Uterine smooth muscle cell (primary cell): ENCODE results near the gene NSMCE4A. TPM values are rescaled to one million over a fixed set of nuclear protein-coding genes. Genes with fewer than 3 reads are reported as not detected.

ENCODE experiments used
- total RNA-seq: library from RNA; depleted of rRNA; stranded (reverse); fragments of >200 nt; gene quantifications from 2 replicates; pipeline ENCODE4 v1.2.3, GENCODE V29; 2014

The NSMCE4A gene
- 21.7 and 58.5 TPM in 2 replicates for total RNA-seq

GRCh38 chr10:121974535-121975294, at the start of gene NSMCE4A:
Gene NSMCE4A, minus strand, starts transcription at chr10:121975217. Its CDS starts 52 bp downstream, at chr10:121975165.

GRCh38 chr10:121988361-121989324, 13.6 kb upstream of the NSMCE4A start, which contains the start of gene TACC2:
Gene TACC2, plus strand, starts transcription at chr10:121989163. Its CDS starts 32,819 bp downstream, at chr10:122021982.

GRCh38 chr10:121927841-121928527, 47.0 kb downstream of the NSMCE4A start, which contains the start of gene ATE1:
Gene ATE1, minus strand, starts transcription at chr10:121928031. Its CDS starts 82 bp downstream, at chr10:121927949.

Other genes starting within 250 kb of the NSMCE4A start
- gene ATE1, start 47.2 kb downstream of the NSMCE4A start, total RNA-seq: 28.7 and 30.1 TPM in 2 replicates
- 3.5 and 7.5 TPM in 2 replicates for gene TACC2, start 13.9 kb upstream of the NSMCE4A start, total RNA-seq